GM12878 (cell line): ENCODE data around the gene PRPF40B. TPM values are rescaled to one million over a fixed set of nuclear protein-coding genes. Genes with fewer than 3 reads are reported as not detected.

ENCODE experiments used
- CBX3 ChIP-seq: fragments of 200-600 bp; sonication (generic); IDR thresholded peaks from 2 replicates; pipeline ENCODE4 v1.6.1; 2016; ENCODE audit warnings: low read depth, borderline replicate concordance
- EGR1 ChIP-seq, 2 experiments: IDR thresholded peaks; 1 replicate in 1 of 2; 2 replicates in 1 of 2; pipeline ENCODE4 v1.6.1; 2011 to 2012; ENCODE audit warnings: low read depth in 2 of 2, low read length in 2 of 2, borderline replicate concordance in 1 of 2, mild to moderate bottlenecking in 1 of 2, moderate library complexity in 1 of 2
- MEF2B ChIP-seq: fragments of 450-650 bp; IDR thresholded peaks from 2 replicates; pipeline ENCODE4 v1.6.1; 2018; ENCODE audit warnings: mild to moderate bottlenecking, moderate library complexity; ENCODE audit not compliant: partially characterized antibody, poor library complexity, severe bottlenecking
- NFYA ChIP-seq: IDR thresholded peaks from 2 replicates; pipeline ENCODE4 v1.6.1; 2011; ENCODE audit warnings: low read depth, mild to moderate bottlenecking, low read length, improper control_type of control experiment, borderline replicate concordance
- RB1 ChIP-seq: fragments of 450-650 bp; formaldehyde crosslinking; IDR thresholded peaks from 2 replicates; pipeline ENCODE4 v1.6.1; 2017; ENCODE audit warnings: mild to moderate bottlenecking, borderline replicate concordance
- SMC3 ChIP-seq: IDR thresholded peaks from 2 replicates; pipeline ENCODE4 v1.6.1; 2011; ENCODE audit warnings: low read length, improper control_type of control experiment, borderline replicate concordance
- polyA plus RNA-seq, 11 experiments: library from polyadenylated mRNA; depleted of rRNA in 4 of 11; unstranded in 6 of 11; stranded (reverse) in 5 of 11; fragments of >200 nt; fragmentation: Nextera tagmentation in 4 of 11; fragmentation: Illumina TruSeq in 1 of 11; extraction: Ambion mirVana in 4 of 11; extraction: Trizol in 1 of 11; gene quantifications; 1 replicate in 1 of 11; 2 replicates in 10 of 11; pipeline versions ENCODE4 v1.2.1 to v1.2.3, GENCODE V29; 2011 to 2016; ENCODE audit warnings: inconsistent platforms in 2 of 11, missing spikeins in 2 of 11, low read depth in 1 of 11
- total RNA-seq, 4 experiments: library from RNA; depleted of rRNA in 3 of 4; stranded (reverse); fragments of >200 nt in 3 of 4; fragmentation: Illumina TruSeq in 1 of 4; extraction: Trizol in 1 of 4; gene quantifications; 2 replicates each; pipeline versions ENCODE4 v1.2.1 to v1.2.3, GENCODE V29; 2013 to 2021
- TF ChIP-seq, protein P1 (sequence below): IDR thresholded peaks from 2 replicates; pipeline ENCODE4 v1.6.1; 2011; ENCODE audit warnings: borderline replicate concordance, low read depth, mild to moderate bottlenecking, moderate library complexity, mixed read lengths, low read length; ENCODE audit not compliant: insufficient read depth; ENCODE audit errors: extremely low read length
- TF ChIP-seq, protein P2 (sequence below): fragments of 450-650 bp; IDR thresholded peaks from 2 replicates; pipeline ENCODE4 v1.6.1; 2017; ENCODE audit warnings: antibody characterized with exemption, mild to moderate bottlenecking, moderate library complexity

The PRPF40B gene
- total and polyA plus RNA-seq, 10 of the 15 experiments (the other 5 are each of a cell fraction or from before 2014, with no cell fraction given) = 0.31 to 17.9 (median 7.3) TPM

DNA sequence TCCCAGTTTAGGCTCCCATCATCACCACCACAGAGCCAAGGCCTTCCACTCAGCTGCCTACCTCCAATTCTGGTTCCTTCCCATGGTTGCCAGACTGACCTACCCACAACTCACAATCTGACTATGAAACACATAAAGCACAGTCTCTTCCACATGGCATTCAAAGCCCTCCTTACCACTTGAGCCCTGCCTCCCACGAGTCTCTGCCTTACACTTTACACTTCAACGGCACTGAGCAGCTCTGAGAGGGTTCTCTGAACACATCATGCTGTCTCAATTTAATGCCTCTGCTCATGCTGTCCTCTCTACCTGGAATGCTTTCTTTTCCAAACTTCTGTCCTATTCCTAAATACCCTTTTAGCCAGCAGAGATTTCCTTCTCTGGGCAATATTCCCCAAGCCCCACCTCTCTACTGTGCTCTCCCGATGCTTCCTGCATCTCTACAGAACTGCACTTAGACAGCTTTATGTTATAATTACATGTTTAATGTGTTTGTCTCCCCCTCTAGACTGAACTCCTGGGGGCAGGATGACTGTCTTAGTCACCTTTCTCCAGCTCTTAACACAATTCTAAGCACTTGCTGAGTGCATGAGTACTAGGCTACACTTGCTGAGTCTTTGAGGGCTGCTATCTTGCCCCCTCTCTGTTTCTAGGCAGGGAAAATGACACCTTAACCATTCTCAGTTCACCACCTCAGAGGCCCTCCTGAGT is 60.4 kb downstream of the PRPF40B start (continued):
- TF ChIP-seq CBX3 = no peak
- TF ChIP-seq RB1 = no peak
- no peak for TF ChIP-seq EGR1 (IDR thresholded peaks at IDR 0.05; ENCODE audit: borderline replicate concordance in 1 of 2, low read depth in 2 of 2, low read length in 2 of 2)
- no peak for TF ChIP-seq NFYA
- TF ChIP-seq, protein P1, sequence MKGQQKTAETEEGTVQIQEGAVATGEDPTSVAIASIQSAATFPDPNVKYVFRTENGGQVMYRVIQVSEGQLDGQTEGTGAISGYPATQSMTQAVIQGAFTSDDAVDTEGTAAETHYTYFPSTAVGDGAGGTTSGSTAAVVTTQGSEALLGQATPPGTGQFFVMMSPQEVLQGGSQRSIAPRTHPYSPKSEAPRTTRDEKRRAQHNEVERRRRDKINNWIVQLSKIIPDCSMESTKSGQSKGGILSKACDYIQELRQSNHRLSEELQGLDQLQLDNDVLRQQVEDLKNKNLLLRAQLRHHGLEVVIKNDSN = no peak
- no peak for TF ChIP-seq MEF2B
- no peak for TF ChIP-seq SMC3
- TF ChIP-seq, protein P2, sequence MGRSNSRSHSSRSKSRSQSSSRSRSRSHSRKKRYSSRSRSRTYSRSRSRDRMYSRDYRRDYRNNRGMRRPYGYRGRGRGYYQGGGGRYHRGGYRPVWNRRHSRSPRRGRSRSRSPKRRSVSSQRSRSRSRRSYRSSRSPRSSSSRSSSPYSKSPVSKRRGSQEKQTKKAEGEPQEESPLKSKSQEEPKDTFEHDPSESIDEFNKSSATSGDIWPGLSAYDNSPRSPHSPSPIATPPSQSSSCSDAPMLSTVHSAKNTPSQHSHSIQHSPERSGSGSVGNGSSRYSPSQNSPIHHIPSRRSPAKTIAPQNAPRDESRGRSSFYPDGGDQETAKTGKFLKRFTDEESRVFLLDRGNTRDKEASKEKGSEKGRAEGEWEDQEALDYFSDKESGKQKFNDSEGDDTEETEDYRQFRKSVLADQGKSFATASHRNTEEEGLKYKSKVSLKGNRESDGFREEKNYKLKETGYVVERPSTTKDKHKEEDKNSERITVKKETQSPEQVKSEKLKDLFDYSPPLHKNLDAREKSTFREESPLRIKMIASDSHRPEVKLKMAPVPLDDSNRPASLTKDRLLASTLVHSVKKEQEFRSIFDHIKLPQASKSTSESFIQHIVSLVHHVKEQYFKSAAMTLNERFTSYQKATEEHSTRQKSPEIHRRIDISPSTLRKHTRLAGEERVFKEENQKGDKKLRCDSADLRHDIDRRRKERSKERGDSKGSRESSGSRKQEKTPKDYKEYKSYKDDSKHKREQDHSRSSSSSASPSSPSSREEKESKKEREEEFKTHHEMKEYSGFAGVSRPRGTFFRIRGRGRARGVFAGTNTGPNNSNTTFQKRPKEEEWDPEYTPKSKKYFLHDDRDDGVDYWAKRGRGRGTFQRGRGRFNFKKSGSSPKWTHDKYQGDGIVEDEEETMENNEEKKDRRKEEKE = no peak
